GM19467 (cell line): ENCODE measurements around the gene MSH2.
A peak's percentile ranks its signal among the peaks of the same experiment; 100 is the strongest.
"Not testable (repeated sequence)": the region's sequence is repeated elsewhere in the genome, so short reads cannot be mapped to it uniquely, and the experiment has no call there.

Experiments used
- ATAC-seq: cut with Tn5 transposase; IDR thresholded peaks from one replicate; pipeline ENCODE4 v1.9.1; 2021; ENCODE audit warnings: mild to moderate bottlenecking, moderate library complexity; ENCODE audit not compliant: unreplicated experiment

MSH2 gene

DNA sequence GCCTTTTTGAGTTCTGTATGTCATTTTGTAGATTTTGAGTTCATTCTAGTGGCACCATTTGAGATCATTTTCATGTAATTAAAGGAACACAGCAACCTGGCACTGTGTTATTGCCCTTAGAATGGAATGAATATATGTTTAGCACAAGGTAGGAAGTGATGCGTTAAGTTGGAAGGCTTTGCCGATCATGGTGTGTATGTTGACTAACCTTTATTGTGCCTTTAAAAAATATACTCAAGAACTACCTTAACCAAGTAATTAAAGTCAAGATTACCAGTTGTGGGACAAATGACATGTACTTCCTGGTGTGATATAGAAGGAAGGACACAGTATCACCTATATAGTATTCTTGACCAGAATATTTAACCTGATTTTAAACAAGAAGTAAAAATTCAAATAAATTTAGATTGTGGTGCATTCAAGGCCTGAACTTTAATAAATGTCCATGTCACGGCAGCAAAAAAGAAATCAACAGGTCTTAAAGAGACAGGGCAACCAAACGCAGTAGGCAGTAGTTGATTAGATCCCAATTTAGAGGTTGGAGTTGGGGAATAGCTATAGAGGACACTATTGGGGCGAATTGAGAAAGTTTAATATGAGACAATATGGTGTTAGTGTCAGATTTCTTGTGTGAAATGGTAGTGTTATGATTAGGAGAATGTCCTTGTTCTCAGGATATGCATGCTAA is 68.6 kb downstream of the MSH2 start:
- no peak for ATAC-seq

DNA sequence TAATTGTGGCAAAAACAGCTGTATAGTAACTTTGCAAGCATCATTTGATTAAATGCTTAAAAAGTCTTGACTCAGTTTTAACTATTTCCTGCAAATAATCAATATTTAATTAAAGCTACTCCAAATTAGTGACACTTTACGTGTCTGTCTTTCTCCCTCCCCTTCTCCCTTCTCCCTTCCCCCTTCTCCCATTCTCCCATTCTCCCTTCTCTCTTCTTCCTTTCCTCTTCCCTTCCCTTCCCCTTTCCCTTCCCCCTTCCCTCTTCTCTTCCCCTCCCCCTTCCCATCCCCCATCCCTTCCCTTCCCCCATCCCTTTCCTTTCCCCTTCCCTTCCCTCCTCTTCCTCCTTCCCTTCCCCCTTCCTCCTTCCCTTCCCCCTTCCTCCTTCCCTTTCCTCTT is 76.9 kb downstream of the MSH2 start:
- ATAC-seq: no peak

DNA sequence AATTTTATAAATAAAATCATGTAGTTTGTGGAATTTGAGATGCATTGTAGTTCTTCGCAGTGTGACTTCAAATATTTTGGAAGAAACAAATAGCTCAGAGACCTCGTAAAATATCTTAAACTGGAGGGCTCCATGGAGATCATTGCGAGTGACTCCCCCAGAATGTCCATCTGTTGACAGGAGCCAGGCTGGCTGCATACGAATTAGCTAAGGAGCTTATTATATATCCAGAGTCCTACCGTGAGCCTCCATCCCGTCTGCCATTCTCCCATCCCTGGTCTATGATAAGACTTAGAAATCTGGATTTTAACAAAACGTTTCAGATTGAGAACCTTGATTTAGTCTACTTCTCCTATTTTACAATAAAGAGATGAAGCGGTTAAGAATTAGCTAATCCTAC is 80.2 kb downstream of the MSH2 start:
- ATAC-seq: no peak

- no peak for ATAC-seq
Observed at GRCh38 chr2:47484396-47484795, 81.4 kb downstream of the MSH2 start.

DNA sequence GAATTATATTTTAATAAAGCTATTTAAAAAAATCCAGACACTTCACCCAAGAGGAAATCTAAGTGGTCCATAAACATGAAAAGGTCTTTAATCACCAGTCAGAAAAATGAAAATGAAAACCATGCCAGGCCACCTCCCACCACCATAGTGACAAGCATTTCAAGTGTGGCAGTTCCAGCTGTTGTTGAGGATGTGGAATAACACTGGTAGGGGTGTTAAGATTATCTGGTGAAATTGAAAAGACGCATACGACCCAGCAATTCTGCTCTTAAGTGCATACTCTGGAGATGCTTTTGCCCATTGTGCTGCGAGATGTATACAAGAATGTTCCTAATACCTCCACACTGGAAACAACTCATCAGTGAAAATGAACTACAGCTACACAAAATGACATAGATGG is 82.2 kb downstream of the MSH2 start:
- ATAC-seq: no peak

DNA sequence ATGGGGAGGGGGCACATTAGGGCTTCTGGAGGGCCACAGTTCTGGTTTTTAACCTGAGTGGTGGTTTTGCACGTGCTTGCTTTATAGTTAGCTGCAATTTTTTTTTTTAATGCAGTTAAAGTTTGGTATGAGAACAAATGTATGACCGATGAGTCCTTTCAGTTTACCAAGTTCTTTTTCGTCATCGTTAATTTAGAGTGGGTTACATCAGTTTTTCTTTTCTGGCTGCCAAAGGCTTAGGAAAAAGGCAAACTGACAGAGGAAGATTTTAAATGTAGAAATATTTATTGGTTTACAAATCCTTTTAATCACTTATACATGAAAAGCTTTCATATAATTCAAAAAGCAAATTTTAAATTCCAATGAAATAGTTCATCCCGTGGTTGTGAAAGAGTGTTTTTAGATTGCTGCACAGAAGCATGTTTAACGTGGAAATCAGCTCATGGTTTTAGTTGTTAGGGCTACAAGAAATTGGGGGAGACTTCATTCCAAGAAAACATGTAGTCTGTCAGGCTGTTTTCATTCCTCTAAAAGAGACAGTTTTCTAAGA is 82.9 kb downstream of the MSH2 start:
- no peak for ATAC-seq

- ATAC-seq: peak; percentile 84
Observed at GRCh38 chr2:47486841-47487497, 84.0 kb downstream of the MSH2 start.

DNA sequence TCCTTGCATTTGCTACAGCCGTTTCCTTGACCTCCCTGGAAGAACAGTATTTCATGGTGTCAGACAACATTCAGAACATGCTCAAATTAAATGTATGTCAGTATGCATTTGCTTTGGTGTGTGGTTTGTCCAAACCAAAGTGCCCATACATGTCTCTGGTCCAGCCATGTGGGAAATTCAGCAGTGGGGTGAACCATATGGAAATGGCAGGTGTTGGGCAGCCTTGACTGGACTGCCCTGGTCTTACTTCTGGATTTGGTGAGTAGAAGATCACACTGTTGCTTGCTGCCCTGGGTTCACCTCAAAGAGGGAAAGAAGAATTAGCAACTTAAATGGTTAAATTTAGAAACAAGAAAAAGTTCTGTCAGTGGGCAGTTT is 84.5 kb downstream of the MSH2 start:
- ATAC-seq: peak; percentile 11

DNA sequence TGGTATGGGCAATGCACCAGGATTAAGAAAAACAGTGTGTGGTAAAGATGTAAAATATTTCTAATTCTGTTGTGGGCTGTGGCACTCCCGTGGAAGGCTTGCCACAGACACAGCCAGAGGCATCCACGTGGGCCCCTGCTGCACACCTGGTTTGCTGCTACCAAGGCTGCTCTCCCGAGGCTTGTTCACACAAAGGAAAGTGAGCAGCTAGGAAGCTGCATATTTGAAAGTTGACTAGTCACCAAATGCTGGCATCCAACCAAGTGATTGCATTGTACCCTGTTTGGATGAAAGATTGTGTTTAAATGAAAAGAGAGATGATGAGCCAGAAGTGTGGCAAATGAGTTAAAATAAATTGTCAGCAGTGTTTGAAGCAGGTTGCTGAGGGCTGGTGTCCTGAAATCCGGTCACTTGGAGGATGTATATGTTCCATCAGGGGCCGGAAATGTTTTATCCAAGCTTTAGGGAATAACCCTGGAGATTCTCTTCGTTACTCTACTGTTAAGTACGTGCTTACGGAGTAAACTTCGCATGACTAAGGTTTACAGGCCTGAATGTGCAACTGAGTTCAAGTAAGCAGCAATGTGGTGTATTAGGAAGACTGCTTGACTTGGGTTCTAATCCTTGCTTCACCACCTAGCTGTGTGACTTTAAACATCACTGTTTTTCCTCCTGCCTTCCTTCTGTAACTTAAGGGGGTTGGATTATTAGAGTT is 86.1 kb downstream of the MSH2 start:
- ATAC-seq: no peak

- no peak for ATAC-seq
Observed at GRCh38 chr2:47490406-47490805, 87.5 kb downstream of the MSH2 start.

DNA sequence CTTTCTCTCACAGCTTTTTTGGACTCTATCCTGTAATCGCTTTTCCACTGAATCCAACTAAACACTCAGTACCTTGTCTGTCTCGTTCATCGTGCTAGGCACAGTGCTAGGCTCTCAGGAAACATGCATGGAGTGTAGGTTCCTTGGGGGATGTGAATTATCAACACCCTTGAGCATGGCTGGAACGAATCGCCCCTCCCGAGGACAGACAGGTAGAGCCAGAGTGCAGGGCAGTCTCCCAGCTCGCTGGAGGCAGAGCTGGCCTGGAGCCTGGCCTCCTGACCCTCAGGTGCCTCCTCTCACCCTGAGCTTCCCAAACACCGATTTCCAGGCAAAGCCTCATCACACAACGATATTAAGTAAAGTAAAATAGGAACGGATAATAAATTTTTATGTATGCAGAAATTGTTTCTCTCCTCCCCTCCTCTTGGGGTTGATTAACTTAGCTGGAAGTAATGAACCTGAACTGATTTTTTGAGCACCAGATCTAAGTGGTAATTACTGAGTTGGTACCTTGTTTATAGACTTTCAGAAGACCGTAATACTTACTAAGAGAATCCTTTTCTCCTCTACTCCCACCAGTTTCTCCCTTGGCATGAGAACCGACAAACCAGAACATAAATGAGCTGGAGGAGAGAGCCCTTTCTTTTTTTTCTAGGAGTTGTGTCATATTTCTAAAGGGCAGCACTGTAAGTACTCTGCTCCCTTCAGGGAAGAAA is 90.5 kb downstream of the MSH2 start:
- ATAC-seq: no peak

GRCh38 chr2:47494267-47495130 is 91.5 kb downstream of the MSH2 start:
- no peak for ATAC-seq

GRCh38 chr2:47497843-47498460 is 95.0 kb downstream of the MSH2 start:
- no peak for ATAC-seq

DNA sequence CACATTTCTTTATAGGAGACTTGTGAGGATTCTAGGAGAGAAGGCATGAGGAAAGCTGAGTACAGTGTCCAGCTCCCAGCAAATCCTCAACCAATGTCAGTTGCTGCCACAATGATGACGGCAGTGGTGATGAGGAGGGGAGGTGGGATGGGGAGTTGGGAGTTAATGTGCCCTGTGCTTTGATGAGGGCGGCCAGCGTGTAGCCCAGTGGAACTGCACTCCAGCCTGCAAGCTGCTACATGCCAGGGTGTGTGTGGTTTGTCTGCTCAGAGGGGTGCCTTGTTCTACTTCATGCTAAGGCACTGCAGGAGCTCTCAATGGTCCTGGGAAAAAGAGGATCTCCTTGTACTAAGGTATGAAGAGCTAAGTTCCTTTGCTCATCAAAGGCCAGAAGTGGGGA is 96.1 kb downstream of the MSH2 start:
- no peak for ATAC-seq

DNA sequence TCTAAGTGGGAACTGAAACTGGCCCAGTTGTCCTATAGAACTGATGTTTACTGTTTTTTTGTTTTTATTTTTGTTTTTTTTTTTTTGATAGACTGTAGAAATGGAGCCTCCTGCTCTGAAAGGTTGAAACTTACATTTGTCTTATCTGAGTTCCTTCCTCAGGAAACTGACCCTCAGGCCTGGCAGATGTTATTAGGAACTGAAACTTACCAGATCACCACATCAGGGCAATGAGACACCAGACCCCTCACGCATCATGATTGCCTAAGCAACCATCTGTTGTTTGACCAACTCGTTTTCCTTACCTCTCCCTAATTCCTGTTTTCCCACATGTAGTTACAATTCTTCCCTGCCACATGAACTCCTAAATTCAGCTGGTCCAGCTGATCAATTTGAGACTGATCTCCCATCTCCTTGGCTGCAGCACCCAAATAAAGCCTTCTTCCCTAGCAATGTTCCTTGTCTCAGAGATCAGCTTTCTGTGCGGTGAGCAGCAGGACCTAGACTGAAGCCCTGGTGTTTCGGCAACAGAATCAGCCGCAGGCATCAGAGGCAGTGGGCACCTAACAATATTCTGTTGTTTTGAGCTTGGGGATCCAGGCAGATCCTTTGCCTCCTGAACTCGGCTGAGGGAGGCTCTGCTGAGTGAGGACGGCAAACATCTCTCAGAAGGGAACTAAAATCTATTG is 96.8 kb downstream of the MSH2 start:
- ATAC-seq: no peak

DNA sequence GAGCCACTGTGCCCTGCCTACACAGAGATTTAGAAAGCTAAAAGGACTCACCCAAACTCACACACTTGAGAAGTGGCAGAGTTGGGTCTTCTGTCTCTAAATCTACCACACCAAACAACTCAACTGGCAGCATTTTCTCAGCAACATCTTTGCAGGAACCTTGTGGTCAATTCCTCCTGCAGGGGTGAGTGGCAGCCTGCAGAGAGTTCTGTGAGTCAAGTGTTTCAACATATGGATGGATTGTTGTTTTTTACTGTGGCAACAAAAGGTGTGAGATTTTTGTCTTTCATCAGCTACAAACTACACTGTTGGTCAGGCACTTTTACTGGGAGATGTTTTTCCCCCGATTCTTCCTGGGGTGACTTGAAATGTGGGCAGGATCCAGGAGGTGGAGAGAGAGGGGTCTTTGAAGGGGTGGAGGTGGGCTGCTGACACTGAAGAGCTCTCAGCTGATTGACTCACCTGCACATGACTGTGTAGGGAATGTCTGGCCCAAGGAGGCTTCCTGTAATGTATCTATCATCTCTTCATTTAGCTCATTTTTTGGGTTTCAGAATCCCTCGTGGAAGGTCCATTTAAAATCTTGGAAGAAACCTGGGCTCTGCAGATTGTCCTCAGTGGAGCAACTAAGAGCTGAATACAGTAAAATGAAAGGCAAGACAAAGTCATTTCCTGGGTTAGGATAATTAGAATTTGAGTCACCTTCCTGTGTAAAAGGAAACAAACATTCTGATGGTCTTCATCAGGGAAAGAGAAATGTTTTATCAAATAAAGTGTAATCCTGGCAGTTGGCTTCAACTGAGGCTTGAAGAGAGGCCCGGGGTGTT is 98.6 kb downstream of the MSH2 start:
- ATAC-seq: no peak

DNA sequence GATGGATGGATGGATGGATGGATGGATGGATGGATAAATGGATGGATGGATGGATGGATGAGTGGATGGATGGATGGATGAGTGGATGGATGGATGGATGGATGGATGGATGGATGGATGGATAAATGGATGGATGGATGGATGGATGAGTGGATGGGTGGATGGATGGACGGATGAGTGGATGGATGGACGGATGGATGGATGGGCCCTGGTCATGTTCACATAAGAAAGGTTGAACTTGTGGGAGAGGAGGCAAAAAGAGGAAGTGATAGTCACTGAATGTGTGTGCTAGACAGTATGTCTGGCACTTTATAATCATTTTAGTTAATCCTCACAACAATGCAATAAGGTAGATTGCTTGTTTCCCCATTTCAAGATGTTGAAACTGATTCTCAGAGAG is 99.5 kb downstream of the MSH2 start:
- ATAC-seq: not testable (repeated sequence)

DNA sequence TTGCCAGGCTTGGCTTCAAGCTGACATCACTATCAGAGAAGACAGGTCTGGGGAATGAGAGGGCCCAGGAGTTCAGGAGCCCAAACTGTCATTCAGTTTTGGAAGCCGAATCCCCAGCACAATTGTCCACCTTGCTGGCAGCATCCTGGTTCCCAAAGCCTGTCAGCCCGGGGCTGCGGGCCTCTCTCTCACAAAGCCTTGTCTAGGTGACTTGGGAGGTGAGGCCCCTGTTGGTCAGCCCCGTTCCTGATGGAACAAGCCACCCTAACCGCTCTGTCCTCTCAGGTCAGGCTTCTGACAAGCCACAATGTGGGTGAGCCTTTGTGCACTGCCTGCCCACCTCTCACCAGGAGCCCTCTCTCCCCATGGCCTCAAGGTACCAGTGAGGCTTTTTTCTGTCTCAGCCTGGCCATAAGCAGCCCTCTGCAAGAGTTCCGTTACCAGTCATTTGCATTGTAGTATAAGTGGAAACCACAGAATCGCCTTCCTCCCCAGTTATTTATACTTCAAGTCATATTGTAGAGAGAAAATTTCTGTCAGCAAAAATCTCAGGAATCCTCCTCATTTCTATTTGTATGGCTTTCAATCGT is 100.6 kb downstream of the MSH2 start:
- peak; percentile 55 for ATAC-seq
